ENCODE results near the gene IQCC. TPM values are rescaled to one million over a fixed set of nuclear protein-coding genes. Genes with fewer than 3 reads are reported as not detected.
A peak's percentile ranks its signal among the peaks of the same experiment; 100 is the strongest.

IQCC gene
- total and polyA plus RNA-seq, 2 experiments from 2014 or later: 1.5 TPM

- Histone ChIP-seq H3K9me2 (replicated peaks; ENCODE audit: insufficient read depth) (no peaks in the 10 kb centered on the region), H3K4me3 (no peak within 1 kb of the TSS), H3K4me2 (no peak within 1 kb of the TSS), H2AFZ (no peak within 1 kb of the TSS), H3K27ac (no peak within 1 kb of the TSS), H3K4me1 (ENCODE audit: insufficient read depth) (no peaks in the 10 kb centered on the region), H3K36me3 (replicated peaks; ENCODE audit: insufficient read depth, low read depth) (no peaks in the 10 kb centered on the region), H3K79me2 (no peaks in the 10 kb centered on the region), H3K27me3 (no peaks in the 10 kb centered on the region), H4K20me1 (ENCODE audit: insufficient read depth, poor library complexity, severe bottlenecking) (no peaks in the 10 kb centered on the region), H3K9me3 (ENCODE audit: low read depth) (no peaks in the 10 kb centered on the region)
- peak; percentile 53 for DNase-seq (ENCODE audit: low spot score)
- WGBS (ENCODE audit: low lambda C conversion rate, missing lambda C conversion rate): 88% methylated on average over 5 of the region's 5 CpGs
- TF ChIP-seq EZH2phosphoT487 (IDR thresholded peaks at IDR 0.05; ENCODE audit: low read depth, severe bottlenecking, unreplicated experiment) (no peak), EZH2 (IDR thresholded peaks at IDR 0.05; ENCODE audit: borderline replicate concordance) (no peak), CTCF (IDR thresholded peaks at IDR 0.05; ENCODE audit: poor library complexity) (no peak)
Measured at GRCh38 chr1:32208891-32209328, 3.4 kb downstream of the IQCC start, which contains the start of gene DCDC2B. DCDC2B (plus strand) TSS chr1:32209089; CDS start chr1:32209094, 5 bp downstream.

- 84% methylated on average over 10 of the region's 10 CpGs for WGBS (ENCODE audit: low lambda C conversion rate, missing lambda C conversion rate)
- DNase-seq (ENCODE audit: low spot score): peak; percentile 87
- peak overlapping the region; percentile 83 for H3K27ac ChIP-seq
Measured at GRCh38 chr1:32215629-32216480, 10.4 kb downstream of the IQCC start.

GRCh38 chr1:32216566-32216965, 11.1 kb downstream of the IQCC start:
- H3K4me1 ChIP-seq (ENCODE audit: insufficient read depth): peaks cover 12% of the 10 kb centered on the region

More at GRCh38 chr1:32215629-32216480, 10.4 kb downstream of the IQCC start:
- H3K4me2 ChIP-seq: no peak overlapping the region
- H3K4me3 ChIP-seq: no peak overlapping the region
- H3K36me3 ChIP-seq (replicated peaks; ENCODE audit: insufficient read depth, low read depth): no peaks in the 10 kb centered on the region
- peaks cover 12% of the 10 kb centered on the region for H3K79me2 ChIP-seq
- H2AFZ ChIP-seq: no peak overlapping the region
- H4K20me1 ChIP-seq (ENCODE audit: insufficient read depth, poor library complexity, severe bottlenecking): no peaks in the 10 kb centered on the region
- peaks cover 5% of the 10 kb centered on the region for H3K4me1 ChIP-seq (ENCODE audit: insufficient read depth)
- no peaks in the 10 kb centered on the region for H3K9me3 ChIP-seq (ENCODE audit: low read depth)
- no peaks in the 10 kb centered on the region for H3K27me3 ChIP-seq
- TF ChIP-seq CTCF (IDR thresholded peaks at IDR 0.05; ENCODE audit: poor library complexity): peak; percentile 72
- TF ChIP-seq EZH2 (IDR thresholded peaks at IDR 0.05; ENCODE audit: borderline replicate concordance): no peak
- no peaks in the 10 kb centered on the region for H3K9me2 ChIP-seq (replicated peaks; ENCODE audit: insufficient read depth)

More at GRCh38 chr1:32216566-32216965, 11.1 kb downstream of the IQCC start:
- 96% methylated on average over 5 of the region's 5 CpGs for WGBS (ENCODE audit: low lambda C conversion rate, missing lambda C conversion rate)
- Histone ChIP-seq H3K9me2 (replicated peaks; ENCODE audit: insufficient read depth) (no peaks in the 10 kb centered on the region), H3K4me3 (no peak overlapping the region), H3K9me3 (ENCODE audit: low read depth) (no peaks in the 10 kb centered on the region), H4K20me1 (ENCODE audit: insufficient read depth, poor library complexity, severe bottlenecking) (no peaks in the 10 kb centered on the region), H3K4me2 (no peak overlapping the region), H2AFZ (no peak overlapping the region), H3K79me2 (peaks cover 19% of the 10 kb centered on the region), H3K27ac (peak overlapping the region; percentile 83), H3K27me3 (no peaks in the 10 kb centered on the region), H3K36me3 (replicated peaks; ENCODE audit: insufficient read depth, low read depth) (no peaks in the 10 kb centered on the region)
- no peak for DNase-seq (ENCODE audit: low spot score)
- TF ChIP-seq CTCF (IDR thresholded peaks at IDR 0.05; ENCODE audit: poor library complexity): no peak
- TF ChIP-seq EZH2 (IDR thresholded peaks at IDR 0.05; ENCODE audit: borderline replicate concordance): no peak
- TF ChIP-seq EZH2phosphoT487 (IDR thresholded peaks at IDR 0.05; ENCODE audit: low read depth, severe bottlenecking, unreplicated experiment): no peak

Measured in hepatocyte (in vitro differentiated cells).